Osteocyte (in vitro differentiated cells): ENCODE data around the gene RPS6KC1. TPM values are rescaled to one million over a fixed set of nuclear protein-coding genes. Genes with fewer than 3 reads are reported as not detected.
"Not testable (repeated sequence)": the region's sequence is repeated elsewhere in the genome, so short reads cannot be mapped to it uniquely, and the experiment has no call there.

Experiments used
- DNase-seq: peaks from one replicate; pipeline ENCODE4 v3.0.0; 2021; ENCODE audit warnings: mixed read lengths; ENCODE audit not compliant: unreplicated experiment; ENCODE audit errors: extremely low spot score
- H3K27ac Mint-ChIP-seq: one replicate; pipeline ENCODE4 v1.8.0; 2021; ENCODE audit warnings: mild to moderate bottlenecking, mixed read lengths; ENCODE audit not compliant: unreplicated experiment
- H3K27me3 Mint-ChIP-seq: one replicate; pipeline ENCODE4 v1.8.0; 2021; ENCODE audit warnings: mixed read lengths; ENCODE audit not compliant: unreplicated experiment
- H3K36me3 Mint-ChIP-seq: one replicate; pipeline ENCODE4 v1.8.0; 2021; ENCODE audit warnings: mixed read lengths; ENCODE audit not compliant: unreplicated experiment
- H3K4me1 Mint-ChIP-seq: one replicate; pipeline ENCODE4 v1.8.0; 2021; ENCODE audit warnings: mixed read lengths; ENCODE audit not compliant: unreplicated experiment
- H3K4me3 Mint-ChIP-seq: one replicate; pipeline ENCODE4 v1.8.0; 2021; ENCODE audit warnings: mild to moderate bottlenecking, moderate library complexity, mixed read lengths; ENCODE audit not compliant: unreplicated experiment
- H3K9me3 Mint-ChIP-seq: one replicate; pipeline ENCODE4 v1.8.0; 2021; ENCODE audit warnings: mixed read lengths; ENCODE audit not compliant: unreplicated experiment
- total RNA-seq: library from RNA; stranded (reverse); gene quantifications from 2 replicates; pipeline ENCODE4 v1.2.1, GENCODE V29; 2021
- TF ChIP-seq, protein P1 (sequence below): fragments of 200-600 bp; sonication (generic); IDR thresholded peaks from 2 replicates; pipeline ENCODE4 v1.5.0; 2021; ENCODE audit warnings: antibody characterized with exemption, mild to moderate bottlenecking, moderate library complexity

RPS6KC1 gene
- total RNA-seq, 1 donor from 2014 or later: 19.6 TPM

DNA sequence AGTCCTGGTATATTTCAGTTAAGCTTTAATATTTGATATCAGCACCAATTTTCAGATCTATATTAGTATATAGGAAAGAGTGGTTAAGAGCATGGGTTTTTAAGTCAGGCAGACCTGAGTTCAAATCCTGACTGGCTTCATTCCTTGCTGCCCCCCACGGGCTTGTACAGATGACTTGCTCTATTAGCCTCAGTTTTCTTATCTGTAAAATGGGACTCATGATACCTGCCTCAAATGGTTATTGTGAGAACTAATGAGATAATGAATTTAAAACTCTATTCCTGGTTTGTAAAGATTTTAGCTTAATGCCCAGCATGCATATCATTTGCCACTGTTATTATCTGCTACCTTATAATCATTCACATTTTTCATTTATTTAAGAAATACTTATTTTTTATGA lies 264.5 kb downstream of the RPS6KC1 start:
- TF ChIP-seq, protein P1, sequence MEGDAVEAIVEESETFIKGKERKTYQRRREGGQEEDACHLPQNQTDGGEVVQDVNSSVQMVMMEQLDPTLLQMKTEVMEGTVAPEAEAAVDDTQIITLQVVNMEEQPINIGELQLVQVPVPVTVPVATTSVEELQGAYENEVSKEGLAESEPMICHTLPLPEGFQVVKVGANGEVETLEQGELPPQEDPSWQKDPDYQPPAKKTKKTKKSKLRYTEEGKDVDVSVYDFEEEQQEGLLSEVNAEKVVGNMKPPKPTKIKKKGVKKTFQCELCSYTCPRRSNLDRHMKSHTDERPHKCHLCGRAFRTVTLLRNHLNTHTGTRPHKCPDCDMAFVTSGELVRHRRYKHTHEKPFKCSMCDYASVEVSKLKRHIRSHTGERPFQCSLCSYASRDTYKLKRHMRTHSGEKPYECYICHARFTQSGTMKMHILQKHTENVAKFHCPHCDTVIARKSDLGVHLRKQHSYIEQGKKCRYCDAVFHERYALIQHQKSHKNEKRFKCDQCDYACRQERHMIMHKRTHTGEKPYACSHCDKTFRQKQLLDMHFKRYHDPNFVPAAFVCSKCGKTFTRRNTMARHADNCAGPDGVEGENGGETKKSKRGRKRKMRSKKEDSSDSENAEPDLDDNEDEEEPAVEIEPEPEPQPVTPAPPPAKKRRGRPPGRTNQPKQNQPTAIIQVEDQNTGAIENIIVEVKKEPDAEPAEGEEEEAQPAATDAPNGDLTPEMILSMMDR: no peak
- H3K9me3 Mint-ChIP-seq: peaks cover 7% of the 10 kb centered on the region
- H3K4me3 Mint-ChIP-seq: no peak overlapping the region
- H3K27me3 Mint-ChIP-seq: no peaks in the 10 kb centered on the region
- H3K4me1 Mint-ChIP-seq: no peaks in the 10 kb centered on the region
- no peaks in the 10 kb centered on the region for H3K36me3 Mint-ChIP-seq
- no peak overlapping the region for H3K27ac Mint-ChIP-seq
- DNase-seq: no peak

DNA sequence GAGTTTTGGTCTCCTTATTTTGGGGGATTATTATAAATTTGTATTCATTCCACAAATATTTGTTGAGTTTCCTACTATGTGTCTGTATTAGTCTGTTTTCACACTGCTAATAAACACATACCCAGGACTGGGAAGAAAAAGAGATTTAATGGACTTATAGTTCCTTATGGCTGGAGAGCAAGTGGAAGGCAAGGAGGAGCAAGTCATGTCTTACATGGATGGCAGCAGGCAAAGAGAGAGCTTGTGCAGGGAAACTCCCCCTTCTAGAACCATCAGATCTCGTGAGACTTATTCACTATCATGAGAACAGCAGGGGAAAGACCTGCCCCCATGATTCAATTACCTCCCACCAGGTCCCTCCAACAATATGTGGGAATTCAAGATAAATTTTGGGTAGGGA lies 267.4 kb downstream of the RPS6KC1 start:
- H3K4me1 Mint-ChIP-seq, H3K9me3 Mint-ChIP-seq, DNase-seq, H3K27ac Mint-ChIP-seq, H3K27me3 Mint-ChIP-seq, H3K4me3 Mint-ChIP-seq, H3K36me3 Mint-ChIP-seq: not testable (repeated sequence)

- Mint-ChIP-seq H3K4me3 (no peak overlapping the region), H3K27me3 (no peaks in the 10 kb centered on the region), H3K9me3 (peaks cover 7% of the 10 kb centered on the region), H3K27ac (no peak overlapping the region), H3K4me1 (peaks cover 1% of the 10 kb centered on the region), H3K36me3 (no peaks in the 10 kb centered on the region)
- DNase-seq: no peak
- TF ChIP-seq, protein P1: no peak
Measured at GRCh38 chr1:213320191-213320870, 269.3 kb downstream of the RPS6KC1 start.

Other genes starting within 250 kb of the RPS6KC1 start
- gene SPATA45, start 203.6 kb upstream of the RPS6KC1 start, total RNA-seq: not detected in 2 replicates
- gene FLVCR1, start 193.0 kb upstream of the RPS6KC1 start, total RNA-seq: 4.9 and 7.1 TPM in 2 replicates
- 3.3 and 3.7 TPM in 2 replicates for gene VASH2, start 100.7 kb upstream of the RPS6KC1 start, total RNA-seq
- 30.5 and 34.7 TPM in 2 replicates for gene ANGEL2, start 35.4 kb upstream of the RPS6KC1 start, total RNA-seq